ENCODE results near the gene PAK1IP1. TPM values are rescaled to one million over a fixed set of nuclear protein-coding genes. Genes with fewer than 3 reads are reported as not detected.

Gene PAK1IP1
- total and polyA plus RNA-seq, 12 donors, result 4.5 to 32.3 (median 11.6) TPM

DNA sequence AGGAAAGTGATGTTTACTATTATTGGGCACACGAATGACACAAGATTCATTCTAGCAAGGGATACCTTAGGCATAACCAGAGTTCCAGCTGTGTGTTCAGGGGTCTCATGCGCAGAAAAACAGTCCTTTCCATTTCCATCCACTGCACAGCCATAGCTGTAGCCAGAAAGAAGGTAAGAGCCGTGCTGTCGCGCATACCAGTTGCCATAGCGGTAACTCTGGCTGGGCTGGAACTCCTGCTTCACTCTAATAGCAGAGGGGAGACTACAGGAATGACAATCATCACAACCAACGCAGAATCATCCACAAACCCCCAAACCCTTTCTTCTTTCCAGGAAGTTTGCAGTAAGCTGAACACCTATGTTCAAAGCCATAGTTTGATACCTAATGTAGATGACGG is 7.9 kb upstream of the PAK1IP1 start:
- no peaks in the 10 kb centered on the region for H3K27me3 ChIP-seq
- DNase-seq, result no peak
- no peaks in the 10 kb centered on the region for H3K9me3 ChIP-seq (replicated peaks in 1 of 3)
- H3K36me3 ChIP-seq (replicated peaks in 1 of 2), result no peaks in the 10 kb centered on the region
- H3K27ac ChIP-seq, result no peak overlapping the region
- H3K4me3 ChIP-seq, result no peak overlapping the region
- TF ChIP-seq POLR2A (IDR thresholded peaks at IDR 0.05), result no peak
- TF ChIP-seq, protein P1, sequence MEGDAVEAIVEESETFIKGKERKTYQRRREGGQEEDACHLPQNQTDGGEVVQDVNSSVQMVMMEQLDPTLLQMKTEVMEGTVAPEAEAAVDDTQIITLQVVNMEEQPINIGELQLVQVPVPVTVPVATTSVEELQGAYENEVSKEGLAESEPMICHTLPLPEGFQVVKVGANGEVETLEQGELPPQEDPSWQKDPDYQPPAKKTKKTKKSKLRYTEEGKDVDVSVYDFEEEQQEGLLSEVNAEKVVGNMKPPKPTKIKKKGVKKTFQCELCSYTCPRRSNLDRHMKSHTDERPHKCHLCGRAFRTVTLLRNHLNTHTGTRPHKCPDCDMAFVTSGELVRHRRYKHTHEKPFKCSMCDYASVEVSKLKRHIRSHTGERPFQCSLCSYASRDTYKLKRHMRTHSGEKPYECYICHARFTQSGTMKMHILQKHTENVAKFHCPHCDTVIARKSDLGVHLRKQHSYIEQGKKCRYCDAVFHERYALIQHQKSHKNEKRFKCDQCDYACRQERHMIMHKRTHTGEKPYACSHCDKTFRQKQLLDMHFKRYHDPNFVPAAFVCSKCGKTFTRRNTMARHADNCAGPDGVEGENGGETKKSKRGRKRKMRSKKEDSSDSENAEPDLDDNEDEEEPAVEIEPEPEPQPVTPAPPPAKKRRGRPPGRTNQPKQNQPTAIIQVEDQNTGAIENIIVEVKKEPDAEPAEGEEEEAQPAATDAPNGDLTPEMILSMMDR (IDR thresholded peaks at IDR 0.05), result no peak
- intact Hi-C loops (cut with DNase I), result no loop called here
- H3K4me1 ChIP-seq (replicated peaks in 1 of 2), result no peaks in the 10 kb centered on the region
- 75 to 83% (median 80%) methylated on average over 8 of the region's 8 CpGs for WGBS, 4 donors

DNA sequence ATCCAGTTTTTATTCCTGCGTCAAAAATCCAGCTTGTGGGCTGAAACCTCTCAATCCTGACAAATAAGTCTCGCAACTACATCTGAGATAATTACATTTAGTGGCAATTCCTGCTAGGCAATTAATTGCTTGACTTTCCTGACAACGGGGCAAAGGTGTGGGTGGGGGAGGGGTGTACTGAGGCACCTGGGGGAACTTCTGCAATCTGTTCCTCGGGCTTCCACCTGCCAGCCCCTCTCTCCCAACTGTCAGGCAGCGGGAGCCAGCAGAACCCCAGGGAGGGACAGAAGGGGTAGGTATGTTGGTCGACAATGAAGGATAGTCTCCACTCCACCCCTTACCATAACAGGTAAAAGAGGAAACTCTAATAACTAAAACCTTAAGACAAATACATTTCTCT is 7.2 kb upstream of the PAK1IP1 start:
- 35 to 49% (median 41%) methylated on average over 6 of the region's 6 CpGs for WGBS, 4 donors
- TF ChIP-seq, protein P1 (IDR thresholded peaks at IDR 0.05), result no peak
- no peak for TF ChIP-seq POLR2A (IDR thresholded peaks at IDR 0.05)
- no peaks in the 10 kb centered on the region for H3K9me3 ChIP-seq (replicated peaks in 1 of 3)

DNA sequence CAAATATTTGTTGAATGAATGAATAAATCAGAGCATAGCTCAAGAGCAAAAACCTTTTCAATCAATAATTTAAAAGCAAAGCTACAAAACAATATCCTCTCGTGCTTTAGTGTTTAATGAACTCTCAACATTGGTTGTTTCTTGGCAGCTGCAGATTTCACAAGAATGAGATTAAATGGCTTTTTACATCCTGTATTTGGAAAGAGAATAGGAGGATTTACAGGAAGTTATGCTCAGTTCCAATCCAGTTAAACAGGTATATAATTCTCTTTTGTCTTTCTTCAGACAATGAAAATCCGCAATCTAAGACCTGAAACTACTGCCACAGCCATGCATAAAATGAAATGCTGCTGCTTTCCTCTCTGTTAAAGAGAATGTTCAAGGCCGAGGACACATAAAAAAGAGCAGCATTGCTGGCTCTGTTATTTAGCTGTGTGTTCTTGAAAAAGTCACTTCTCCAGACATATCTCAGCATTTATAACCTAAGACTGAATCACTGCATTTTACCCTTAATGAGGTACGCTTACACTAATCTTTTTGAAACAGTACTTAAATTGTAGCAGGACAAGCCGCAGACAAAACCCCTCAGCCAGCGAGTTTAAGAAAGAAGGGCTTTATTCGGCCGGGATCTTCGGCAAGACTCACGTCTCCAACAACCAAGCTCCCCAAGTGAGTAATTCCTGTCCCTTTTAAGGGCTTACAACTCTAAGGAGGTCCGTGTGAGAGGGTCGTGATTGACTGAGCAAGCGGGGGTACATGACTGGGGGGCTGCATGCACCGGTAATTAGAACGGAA is 3.9 kb upstream of the PAK1IP1 start:
- Histone ChIP-seq H3K27ac (peak overlapping the region in 2 of 5 donors; percentile 24 to 29), H3K36me3 (replicated peaks in 1 of 2) (no peaks in the 10 kb centered on the region), H3K9me3 (replicated peaks in 1 of 3) (no peaks in the 10 kb centered on the region), H3K27me3 (no peaks in the 10 kb centered on the region), H3K4me3 (peak overlapping the region in 1 of 4 donors; percentile 13), H3K4me1 (replicated peaks in 1 of 2) (peaks cover 13 to 17% of the 10 kb centered on the region in 2 donors)
- WGBS, 4 donors, result 43 to 58% (median 51%) methylated on average over 15 of the region's 15 CpGs
- no peak for DNase-seq
- intact Hi-C loops (cut with DNase I), result loop anchor here in 1 of 2 donors (10.0 kb wide), 2 partner anchors 54 to 114 kb away; partner anchors contain the start of gene TMEM14B
- peak in 1 of 2 donors; percentile 13 for TF ChIP-seq POLR2A (IDR thresholded peaks at IDR 0.05)
- TF ChIP-seq, protein P1 (IDR thresholded peaks at IDR 0.05), result no peak

More for the DNA sequence above, 7.2 kb upstream of the PAK1IP1 start:
- no peaks in the 10 kb centered on the region for H3K36me3 ChIP-seq (replicated peaks in 1 of 2)
- no peak overlapping the region for H3K4me3 ChIP-seq
- no peaks in the 10 kb centered on the region for H3K4me1 ChIP-seq (replicated peaks in 1 of 2)
- no peak for DNase-seq
- no peak overlapping the region for H3K27ac ChIP-seq
- intact Hi-C loops (cut with DNase I), result no loop called here
- no peaks in the 10 kb centered on the region for H3K27me3 ChIP-seq

DNA sequence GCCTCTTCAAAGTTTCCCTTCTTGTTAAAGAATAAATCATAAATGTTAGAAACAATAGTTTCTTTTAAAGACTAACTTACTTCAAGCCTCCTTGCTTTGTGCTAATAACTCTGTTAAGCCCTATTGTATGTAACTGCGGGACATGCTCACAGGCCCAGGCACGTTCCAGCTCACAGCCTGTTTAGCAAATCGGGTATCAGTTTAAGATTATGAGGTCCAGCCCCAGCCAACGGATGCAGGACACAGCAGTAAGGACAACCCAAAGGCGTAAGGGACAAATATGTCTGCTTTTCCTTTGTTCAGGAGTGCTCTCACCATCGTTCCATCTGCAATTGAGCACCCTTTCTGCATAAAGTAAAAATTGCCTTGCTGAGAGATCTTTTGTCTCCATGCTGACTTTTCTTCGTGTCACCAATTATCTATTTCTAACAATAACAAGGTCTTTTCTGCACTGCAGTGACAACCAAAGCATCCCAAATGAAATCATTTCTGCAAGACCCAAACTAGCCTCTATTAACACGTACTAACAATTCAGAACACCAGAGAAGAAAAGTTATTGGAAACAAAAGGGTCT is 1.7 kb upstream of the PAK1IP1 start:
- intact Hi-C loops (cut with DNase I), result loop anchor here in 1 of 2 donors (10.0 kb wide), 2 partner anchors 52 to 112 kb away; partner anchors contain the start of gene TMEM14B
- peaks cover 0 to 4% of the 10 kb centered on the region in 2 donors for H3K36me3 ChIP-seq (replicated peaks in 1 of 2)
- no peak for DNase-seq
- H3K9me3 ChIP-seq (replicated peaks in 1 of 3), result no peaks in the 10 kb centered on the region
- H3K27me3 ChIP-seq, result no peaks in the 10 kb centered on the region
- WGBS, 4 donors, result 92 to 96% (median 95%) methylated on average over 8 of the region's 8 CpGs
- TF ChIP-seq, protein P1 (IDR thresholded peaks at IDR 0.05), result no peak
- TF ChIP-seq POLR2A (IDR thresholded peaks at IDR 0.05), result no peak
- no peak overlapping the region for H3K27ac ChIP-seq
- H3K4me3 ChIP-seq, result peak overlapping the region in 2 of 4 donors; percentile 68 to 77
- H3K4me1 ChIP-seq (replicated peaks in 1 of 2), result peaks cover 18 to 25% of the 10 kb centered on the region in 2 donors

All from adrenal gland (tissue), 12 donors.